Uterus (tissue), 2 donors: ENCODE results near the gene UBE2Q2.

Experiments used
- POLR2A ChIP-seq, 2 donors: fragments of 450-650 bp; IDR thresholded peaks; one replicate each; pipeline ENCODE4 v1.6.1; 2016; ENCODE audit warnings: antibody characterized with exemption in 2 of 2, mild to moderate bottlenecking in 1 of 2, moderate library complexity in 1 of 2
- TF ChIP-seq, protein P1 (sequence below), 4 experiments: fragments of 200-600 bp in 2 of 4; fragments of 450-650 bp in 2 of 4; sonication (generic) in 2 of 4; IDR thresholded peaks; one replicate each; pipeline ENCODE4 v1.5.1; 2016 to 2019; ENCODE audit warnings: antibody characterized with exemption in 4 of 4, mild to moderate bottlenecking in 2 of 4, moderate library complexity in 1 of 4

DNA sequence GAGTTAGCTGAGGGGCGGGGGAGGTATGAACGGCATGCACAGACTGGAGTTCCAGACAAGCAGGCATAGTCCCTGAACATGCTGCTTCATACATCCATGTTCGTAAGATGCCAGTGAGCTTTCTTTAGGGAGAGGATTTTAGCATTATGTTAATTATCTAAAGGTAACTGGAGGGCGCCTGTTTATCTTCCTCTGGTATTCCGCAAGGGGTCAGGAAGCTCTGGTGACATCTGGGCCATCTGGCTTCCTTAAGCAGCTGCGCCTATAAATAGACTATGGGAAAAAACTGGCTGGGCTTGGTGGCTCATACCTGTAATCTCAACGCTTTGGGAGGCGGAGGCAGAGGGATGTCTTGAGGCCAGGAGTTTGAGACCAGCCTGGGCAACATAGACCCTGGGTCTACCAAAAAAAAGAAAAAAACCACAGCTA, 58.9 kb downstream of the UBE2Q2 start:
- TF ChIP-seq POLR2A (IDR thresholded peaks at IDR 0.05): no peak
- TF ChIP-seq, protein P1, sequence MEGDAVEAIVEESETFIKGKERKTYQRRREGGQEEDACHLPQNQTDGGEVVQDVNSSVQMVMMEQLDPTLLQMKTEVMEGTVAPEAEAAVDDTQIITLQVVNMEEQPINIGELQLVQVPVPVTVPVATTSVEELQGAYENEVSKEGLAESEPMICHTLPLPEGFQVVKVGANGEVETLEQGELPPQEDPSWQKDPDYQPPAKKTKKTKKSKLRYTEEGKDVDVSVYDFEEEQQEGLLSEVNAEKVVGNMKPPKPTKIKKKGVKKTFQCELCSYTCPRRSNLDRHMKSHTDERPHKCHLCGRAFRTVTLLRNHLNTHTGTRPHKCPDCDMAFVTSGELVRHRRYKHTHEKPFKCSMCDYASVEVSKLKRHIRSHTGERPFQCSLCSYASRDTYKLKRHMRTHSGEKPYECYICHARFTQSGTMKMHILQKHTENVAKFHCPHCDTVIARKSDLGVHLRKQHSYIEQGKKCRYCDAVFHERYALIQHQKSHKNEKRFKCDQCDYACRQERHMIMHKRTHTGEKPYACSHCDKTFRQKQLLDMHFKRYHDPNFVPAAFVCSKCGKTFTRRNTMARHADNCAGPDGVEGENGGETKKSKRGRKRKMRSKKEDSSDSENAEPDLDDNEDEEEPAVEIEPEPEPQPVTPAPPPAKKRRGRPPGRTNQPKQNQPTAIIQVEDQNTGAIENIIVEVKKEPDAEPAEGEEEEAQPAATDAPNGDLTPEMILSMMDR (IDR thresholded peaks at IDR 0.05): no peak
